22Rv1 (cell line): ENCODE measurements around the gene IFT122.

Source experiments
- H3K27ac ChIP-seq: fragments of 450-650 bp; 2 replicates; pipeline ENCODE4 v1.5.1; 2017
- CTCF ChIP-seq: fragments of 450-650 bp; IDR thresholded peaks from 2 replicates; pipeline ENCODE4 v1.5.1; 2017; ENCODE audit warnings: mild to moderate bottlenecking
- ZFX ChIP-seq: fragments of 450-650 bp; IDR thresholded peaks from 2 replicates; pipeline ENCODE4 v1.6.1; 2017; ENCODE audit warnings: antibody characterized with exemption, borderline replicate concordance

The IFT122 gene

DNA sequence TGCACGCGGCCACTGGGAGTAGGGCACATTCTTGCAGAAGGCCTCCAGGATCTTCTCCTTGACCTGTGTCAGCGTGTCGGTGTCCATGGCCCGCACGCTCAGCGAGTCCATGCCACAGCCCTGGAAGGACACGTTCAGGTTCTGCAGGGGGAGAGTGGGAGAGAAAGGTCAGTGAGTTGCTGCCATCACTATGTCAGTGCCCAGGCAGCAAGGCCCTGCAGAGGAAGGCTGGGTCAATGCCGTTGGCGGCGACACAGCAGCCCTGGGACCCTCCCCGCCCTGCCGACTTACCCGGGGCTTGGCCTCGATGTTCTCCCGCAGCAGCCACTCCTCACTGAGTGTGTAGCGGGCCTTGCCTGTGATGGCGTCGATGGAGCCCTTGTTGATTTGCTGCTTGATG lies 122.8 kb downstream of the IFT122 start:
- no peak overlapping the region for H3K27ac ChIP-seq

DNA sequence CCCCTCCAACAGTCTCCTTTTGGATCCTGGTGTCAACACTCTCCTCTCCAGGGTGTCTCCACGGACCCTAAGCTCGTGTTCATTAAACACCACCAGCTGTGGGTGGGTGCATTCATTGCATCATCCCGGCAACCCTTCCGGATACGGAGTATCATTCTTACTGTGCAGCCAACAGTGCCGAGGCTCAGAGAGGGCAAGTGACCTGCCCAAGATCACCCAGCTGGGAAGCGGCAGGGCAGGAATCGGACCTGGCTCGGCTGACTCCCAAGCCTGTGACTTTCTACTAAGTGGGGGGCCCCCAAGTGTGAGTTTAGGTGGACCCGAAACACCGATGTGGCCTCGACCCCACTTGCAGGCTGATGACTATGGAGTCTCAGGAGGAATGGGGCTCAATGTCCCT lies 123.3 kb downstream of the IFT122 start:
- no peak overlapping the region for H3K27ac ChIP-seq

More for the DNA sequence above, 122.8 kb downstream of the IFT122 start:
- TF ChIP-seq CTCF: no peak
- no peak for TF ChIP-seq ZFX

GRCh38 chr3:129563850-129564535 lies 124.0 kb downstream of the IFT122 start:
- TF ChIP-seq ZFX: no peak
- TF ChIP-seq CTCF: no peak
- H3K27ac ChIP-seq: no peak overlapping the region

More for the DNA sequence above, 123.3 kb downstream of the IFT122 start:
- TF ChIP-seq CTCF (no peak), ZFX (no peak)

- no peak overlapping the region for H3K27ac ChIP-seq
- no peak for TF ChIP-seq CTCF
- TF ChIP-seq ZFX: no peak
Observed at GRCh38 chr3:129564981-129565644, 125.1 kb downstream of the IFT122 start.

DNA sequence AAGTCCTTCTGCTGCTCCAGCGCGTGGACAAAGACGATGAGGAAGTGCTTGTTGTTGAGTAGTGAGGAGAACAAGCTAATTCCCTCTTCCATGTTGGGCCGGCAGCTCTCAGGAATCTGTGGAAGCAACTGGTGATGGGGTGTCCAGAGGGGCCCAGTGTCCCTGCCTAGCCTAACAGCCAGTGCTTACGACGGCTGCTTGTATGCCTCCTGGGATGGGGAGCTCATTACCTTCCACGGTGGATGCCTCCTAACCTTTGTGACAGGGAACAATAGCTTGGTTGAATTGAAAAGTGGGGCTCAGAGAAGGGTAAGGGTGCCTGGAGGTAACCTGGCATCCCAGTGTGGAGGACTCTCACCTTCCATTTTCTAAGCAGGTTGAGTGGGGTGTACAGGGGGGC lies 125.9 kb downstream of the IFT122 start:
- no peak overlapping the region for H3K27ac ChIP-seq
- no peak for TF ChIP-seq CTCF
- no peak for TF ChIP-seq ZFX

- no peak for TF ChIP-seq CTCF
- TF ChIP-seq ZFX: no peak
Observed at GRCh38 chr3:129567176-129567705, 127.2 kb downstream of the IFT122 start.

DNA sequence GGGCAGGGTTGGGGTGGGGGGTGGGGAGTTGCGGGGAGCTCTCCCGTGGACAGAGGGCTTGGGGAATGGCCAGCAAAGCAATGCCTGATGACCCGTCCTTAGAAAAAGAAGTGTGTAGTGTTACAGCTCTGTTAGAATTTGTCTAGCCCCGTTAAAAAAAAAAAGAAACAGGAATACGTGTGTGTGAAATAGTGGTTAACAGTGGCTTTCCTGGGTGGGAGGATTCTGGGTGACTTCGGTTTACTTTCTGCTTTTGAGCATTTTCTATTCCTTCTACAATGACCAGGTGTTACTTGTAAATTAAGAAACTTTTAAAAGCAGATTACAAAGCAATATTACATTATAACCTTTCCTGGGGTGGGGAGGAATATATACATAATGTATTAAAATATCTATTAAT lies 127.9 kb downstream of the IFT122 start:
- TF ChIP-seq ZFX (no peak), CTCF (no peak)
- no peak overlapping the region for H3K27ac ChIP-seq

More at GRCh38 chr3:129567176-129567705, 127.2 kb downstream of the IFT122 start:
- no peak overlapping the region for H3K27ac ChIP-seq
